ENCODE measurements around the gene SPRTN. TPM values are rescaled to one million over a fixed set of nuclear protein-coding genes. Genes with fewer than 3 reads are reported as not detected.

SPRTN gene
- total and polyA plus RNA-seq, 2 donors (not counting 1 experiment from before 2014, with no cell fraction given): 3.5 to 13.4 TPM

- no peaks in the 10 kb centered on the region for H3K27me3 ChIP-seq (replicated peaks in 1 of 4; ENCODE audit: control extremely low read depth in 1 of 4, control insufficient read depth in 3 of 4, insufficient read depth in 4 of 4, low read length in 3 of 4)
- TF ChIP-seq EZH2 (IDR thresholded peaks at IDR 0.05; ENCODE audit: borderline replicate concordance, insufficient read depth, low read depth, low read length, poor library complexity, severe bottlenecking): no peak
- no CpG with 5 or more reads among the region's 5 CpGs for WGBS (ENCODE audit: insufficient coverage)
- H3K9me3 ChIP-seq (ENCODE audit: control extremely low read depth in 1 of 3, control insufficient read depth in 2 of 3, insufficient read depth in 1 of 3, low read length in 2 of 3): no peaks in the 10 kb centered on the region
- no peak overlapping the region for H2AFZ ChIP-seq (ENCODE audit: insufficient read depth, low read depth, low read length, poor library complexity, severe bottlenecking)
- DNase-seq: no peak
- Mint-ChIP-seq H3K27me3 (no peaks in the 10 kb centered on the region), H3K9me3 (ENCODE audit: insufficient read depth) (no peaks in the 10 kb centered on the region), H3K4me3 (no peak overlapping the region), H3K27ac (no peak overlapping the region), H3K4me1 (peaks cover 8% of the 10 kb centered on the region)
- POLR2A ChIA-PET: no interaction called here
- no peaks in the 10 kb centered on the region for H4K20me1 ChIP-seq (ENCODE audit: control insufficient read depth, insufficient read depth, low read length, poor library complexity, severe bottlenecking)
- no peak for ATAC-seq (ENCODE audit: low read depth)
- H3K4me1 ChIP-seq (ENCODE audit: control insufficient read depth in 2 of 2, insufficient read depth in 2 of 2, low read length in 2 of 2): peaks cover 0 to 3% of the 10 kb centered on the region in 2 donors
- H3K36me3 ChIP-seq (replicated peaks in 1 of 2; ENCODE audit: control extremely low read depth in 1 of 2, control insufficient read depth in 1 of 2, extremely low read depth in 1 of 2, insufficient read depth in 2 of 2, low read length in 1 of 2): peaks cover 2 to 35% of the 10 kb centered on the region in 2 experiments
- CTCF ChIA-PET: interaction anchor here (0.9 to 1.3 kb wide), 3 partner anchors 74 to 249 kb away, joined by 3 to 8 read pairs (median 5); no protein-coding TSS in a partner anchor
- H3K4me3 ChIP-seq (ENCODE audit: control extremely low read depth in 1 of 5, extremely low read depth in 1 of 5, insufficient read depth in 1 of 5, low read depth in 2 of 5, low read length in 4 of 5): no peak overlapping the region
- H3K79me2 ChIP-seq (ENCODE audit: control insufficient read depth, insufficient read depth, low read length): no peaks in the 10 kb centered on the region
- no peak overlapping the region for H3K4me2 ChIP-seq (replicated peaks; ENCODE audit: low read depth, low read length, poor library complexity, severe bottlenecking)
- intact Hi-C loops (cut with micrococcal nuclease): loop anchor here (5.0 kb wide), 2 partner anchors 198 to 513 kb away; no protein-coding TSS in a partner anchor
- no peak overlapping the region for H3K9ac ChIP-seq (ENCODE audit: low read length)
- no peak overlapping the region for H3K27ac ChIP-seq (ENCODE audit: low read length in 2 of 2)
Observed at GRCh38 chr1:231354330-231355020, 16.4 kb downstream of the SPRTN start.

DNA sequence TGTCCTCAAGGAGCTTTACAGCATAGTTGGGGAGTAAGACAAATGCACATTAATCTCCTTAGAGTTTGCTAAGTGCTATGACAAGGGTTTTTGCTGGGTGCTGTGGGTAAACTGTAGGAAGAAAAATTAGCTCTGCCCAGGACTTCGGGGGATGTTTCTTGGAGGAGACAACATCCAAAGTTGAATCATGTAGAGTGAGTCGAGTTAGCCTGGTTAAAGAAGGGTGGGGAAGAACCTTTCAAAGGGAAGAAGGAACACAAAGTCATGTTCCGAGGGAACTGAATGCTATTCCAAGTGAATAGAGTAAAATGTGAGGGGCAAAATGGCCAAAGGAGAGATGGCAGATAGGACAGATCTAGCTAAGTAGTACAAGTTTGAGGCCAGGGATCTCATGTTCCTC, 17.1 kb downstream of the SPRTN start:
- DNase-seq: no peak
- H3K4me2 ChIP-seq (replicated peaks; ENCODE audit: low read depth, low read length, poor library complexity, severe bottlenecking): no peak overlapping the region
- no peaks in the 10 kb centered on the region for H3K27me3 ChIP-seq (replicated peaks in 1 of 4; ENCODE audit: control extremely low read depth in 1 of 4, control insufficient read depth in 3 of 4, insufficient read depth in 4 of 4, low read length in 3 of 4)
- no peak overlapping the region for H3K27ac ChIP-seq (ENCODE audit: low read length in 2 of 2)
- peaks cover 8% of the 10 kb centered on the region for H3K4me1 Mint-ChIP-seq
- H3K36me3 ChIP-seq (replicated peaks in 1 of 2; ENCODE audit: control extremely low read depth in 1 of 2, control insufficient read depth in 1 of 2, extremely low read depth in 1 of 2, insufficient read depth in 2 of 2, low read length in 1 of 2): peaks cover 2 to 29% of the 10 kb centered on the region in 2 experiments
- no peak overlapping the region for H3K4me3 Mint-ChIP-seq
- CTCF ChIA-PET: interaction anchor here (0.9 to 1.3 kb wide), 4 partner anchors 9 to 248 kb away, joined by 3 to 8 read pairs (median 4); no protein-coding TSS in a partner anchor
- H3K27ac Mint-ChIP-seq: no peak overlapping the region
- intact Hi-C loops (cut with micrococcal nuclease): loop anchor here (5.0 kb wide), 2 partner anchors 197 to 512 kb away; no protein-coding TSS in a partner anchor
- no peak overlapping the region for H3K9ac ChIP-seq (ENCODE audit: low read length)
- POLR2A ChIA-PET: no interaction called here
- no peak overlapping the region for H2AFZ ChIP-seq (ENCODE audit: insufficient read depth, low read depth, low read length, poor library complexity, severe bottlenecking)
- H3K4me3 ChIP-seq (ENCODE audit: control extremely low read depth in 1 of 5, extremely low read depth in 1 of 5, insufficient read depth in 1 of 5, low read depth in 2 of 5, low read length in 4 of 5): no peak overlapping the region
- no peaks in the 10 kb centered on the region for H3K79me2 ChIP-seq (ENCODE audit: control insufficient read depth, insufficient read depth, low read length)
- no peak for ATAC-seq (ENCODE audit: low read depth)
- H3K27me3 Mint-ChIP-seq: no peaks in the 10 kb centered on the region
- H3K4me1 ChIP-seq (ENCODE audit: control insufficient read depth in 2 of 2, insufficient read depth in 2 of 2, low read length in 2 of 2): peaks cover 0 to 3% of the 10 kb centered on the region in 2 donors
- H3K9me3 Mint-ChIP-seq (ENCODE audit: insufficient read depth): no peaks in the 10 kb centered on the region
- WGBS (ENCODE audit: insufficient coverage): 96% methylated on average over 3 of the region's 3 CpGs
- H4K20me1 ChIP-seq (ENCODE audit: control insufficient read depth, insufficient read depth, low read length, poor library complexity, severe bottlenecking): no peaks in the 10 kb centered on the region
- no peaks in the 10 kb centered on the region for H3K9me3 ChIP-seq (ENCODE audit: control extremely low read depth in 1 of 3, control insufficient read depth in 2 of 3, insufficient read depth in 1 of 3, low read length in 2 of 3)
- no peak for TF ChIP-seq EZH2 (IDR thresholded peaks at IDR 0.05; ENCODE audit: borderline replicate concordance, insufficient read depth, low read depth, low read length, poor library complexity, severe bottlenecking)
- no peak for TF ChIP-seq CTCF (IDR thresholded peaks at IDR 0.05)
